Endothelial cell of umbilical vein (primary cell): Measurements from ENCODE around the gene GNAQ.

ENCODE experiments used
- CTCF ChIP-seq, 2 donors: IDR thresholded peaks; 1 replicate in 1 of 2; 2 replicates in 1 of 2; pipeline ENCODE4 v1.5.1; 2011; ENCODE audit warnings: low read length in 2 of 2, mild to moderate bottlenecking in 2 of 2, moderate library complexity in 2 of 2, control low read depth in 1 of 2, inconsistent platforms in 1 of 2, low read depth in 1 of 2; ENCODE audit not compliant: insufficient read depth in 1 of 2; ENCODE audit errors: extremely low read depth in 1 of 2
- POLR2A ChIP-seq: IDR thresholded peaks from 2 replicates; pipeline ENCODE4 v1.6.1; 2012; ENCODE audit warnings: low read depth, mild to moderate bottlenecking, control low read depth, low read length
- POLR2AphosphoS5 ChIP-seq: IDR thresholded peaks from 2 replicates; pipeline ENCODE4 v1.6.1; 2012; ENCODE audit warnings: low read depth, mild to moderate bottlenecking, control low read depth, low read length, moderate library complexity; ENCODE audit not compliant: insufficient read depth

GRCh38 chr9:77751341-77752091 lies 280.1 kb downstream of the GNAQ start:
- TF ChIP-seq POLR2A (no peak), CTCF (IDR thresholded peaks at IDR 0.05; ENCODE audit: extremely low read depth in 1 of 2, insufficient read depth in 1 of 2, low read depth in 1 of 2, low read length in 2 of 2) (peak; percentile 40 to 56), POLR2AphosphoS5 (no peak)
